Measurements from ENCODE around the gene MIS18BP1.

DNA sequence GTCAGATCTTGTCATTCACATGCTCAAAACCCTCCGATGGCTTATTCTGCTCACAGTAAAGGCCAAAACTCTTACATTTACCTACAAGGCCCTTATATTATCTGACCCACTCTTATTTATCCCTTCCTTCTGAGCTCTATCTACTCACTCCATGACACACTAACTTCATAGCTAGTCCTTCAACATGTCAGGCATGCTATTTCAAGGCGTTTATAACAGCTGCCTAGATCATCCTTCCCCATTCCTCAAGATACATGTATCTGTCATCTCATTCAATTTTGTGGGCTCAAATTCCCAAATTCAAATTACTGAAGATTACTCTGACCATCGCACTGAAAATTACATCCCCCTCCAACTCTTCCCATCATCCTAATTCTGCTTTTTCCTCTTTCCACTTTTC is 6.9 kb downstream of the MIS18BP1 start:
- TF ChIP-seq, protein P1, sequence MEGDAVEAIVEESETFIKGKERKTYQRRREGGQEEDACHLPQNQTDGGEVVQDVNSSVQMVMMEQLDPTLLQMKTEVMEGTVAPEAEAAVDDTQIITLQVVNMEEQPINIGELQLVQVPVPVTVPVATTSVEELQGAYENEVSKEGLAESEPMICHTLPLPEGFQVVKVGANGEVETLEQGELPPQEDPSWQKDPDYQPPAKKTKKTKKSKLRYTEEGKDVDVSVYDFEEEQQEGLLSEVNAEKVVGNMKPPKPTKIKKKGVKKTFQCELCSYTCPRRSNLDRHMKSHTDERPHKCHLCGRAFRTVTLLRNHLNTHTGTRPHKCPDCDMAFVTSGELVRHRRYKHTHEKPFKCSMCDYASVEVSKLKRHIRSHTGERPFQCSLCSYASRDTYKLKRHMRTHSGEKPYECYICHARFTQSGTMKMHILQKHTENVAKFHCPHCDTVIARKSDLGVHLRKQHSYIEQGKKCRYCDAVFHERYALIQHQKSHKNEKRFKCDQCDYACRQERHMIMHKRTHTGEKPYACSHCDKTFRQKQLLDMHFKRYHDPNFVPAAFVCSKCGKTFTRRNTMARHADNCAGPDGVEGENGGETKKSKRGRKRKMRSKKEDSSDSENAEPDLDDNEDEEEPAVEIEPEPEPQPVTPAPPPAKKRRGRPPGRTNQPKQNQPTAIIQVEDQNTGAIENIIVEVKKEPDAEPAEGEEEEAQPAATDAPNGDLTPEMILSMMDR (IDR thresholded peaks at IDR 0.05) = no peak
- TF ChIP-seq POLR2A (IDR thresholded peaks at IDR 0.05) = no peak

Measured in body of pancreas (tissue), 4 donors.